ENCODE measurements around the gene HOXB7.

The HOXB7 gene

GRCh38 chr17:48613862-48614694 is 3.3 kb upstream of the HOXB7 start:
- Histone ChIP-seq H3K27me3 (ENCODE audit: low read depth) (peaks cover 53% of the 10 kb centered on the region), H3K4me3 (no peak overlapping the region), H3K36me3 (replicated peaks) (no peaks in the 10 kb centered on the region), H3K4me1 (peaks cover 2% of the 10 kb centered on the region; the same call in 1 of the 2 replicates), H3K9me3 (no peaks in the 10 kb centered on the region)
- DNase-seq (ENCODE audit: low spot score in 2 of 2), result no peak
- in situ Hi-C loops (cut with MboI; ENCODE audit: low sequenced_read_pairs), result no loop called here

GRCh38 chr17:48612854-48613691 is 2.3 kb upstream of the HOXB7 start:
- peaks cover 2% of the 10 kb centered on the region; the same call in 1 of the 2 replicates for H3K4me1 ChIP-seq
- no peaks in the 10 kb centered on the region for H3K36me3 ChIP-seq (replicated peaks)
- H3K9me3 ChIP-seq, result no peaks in the 10 kb centered on the region
- peaks cover 44% of the 10 kb centered on the region for H3K27me3 ChIP-seq (ENCODE audit: low read depth)
- peak overlapping the region; percentile 27 for H3K4me3 ChIP-seq
- DNase-seq (ENCODE audit: low spot score in 2 of 2), result peak; percentile 47 to 70
- in situ Hi-C loops (cut with MboI; ENCODE audit: low sequenced_read_pairs), result no loop called here

GRCh38 chr17:48612456-48612853 is 1.6 kb upstream of the HOXB7 start:
- Histone ChIP-seq H3K4me3 (peak overlapping the region; percentile 27), H3K36me3 (replicated peaks) (no peaks in the 10 kb centered on the region), H3K4me1 (peaks cover 2% of the 10 kb centered on the region; the same call in 1 of the 2 replicates), H3K27me3 (ENCODE audit: low read depth) (peaks cover 38% of the 10 kb centered on the region), H3K9me3 (no peaks in the 10 kb centered on the region)
- DNase-seq (ENCODE audit: low spot score in 2 of 2), result peak; percentile 53 to 58
- in situ Hi-C loops (cut with MboI; ENCODE audit: low sequenced_read_pairs), result no loop called here

GRCh38 chr17:48611681-48612455 is 1.1 kb upstream of the HOXB7 start:
- DNase-seq (ENCODE audit: low spot score in 2 of 2), result peak in 1 of 2 experiments; percentile 71
- Histone ChIP-seq H3K36me3 (replicated peaks) (no peaks in the 10 kb centered on the region), H3K27me3 (ENCODE audit: low read depth) (peaks cover 32% of the 10 kb centered on the region), H3K4me1 (peaks cover 2% of the 10 kb centered on the region; the same call in 1 of the 2 replicates), H3K9me3 (no peaks in the 10 kb centered on the region), H3K4me3 (no peak overlapping the region)
- in situ Hi-C loops (cut with MboI; ENCODE audit: low sequenced_read_pairs), result no loop called here

- no peaks in the 10 kb centered on the region for H3K9me3 ChIP-seq
- H3K4me1 ChIP-seq, result peaks cover 2% of the 10 kb centered on the region; the same call in 1 of the 2 replicates
- H3K4me3 ChIP-seq, result no peak overlapping the region
- no peaks in the 10 kb centered on the region for H3K36me3 ChIP-seq (replicated peaks)
- peaks cover 25% of the 10 kb centered on the region for H3K27me3 ChIP-seq (ENCODE audit: low read depth)
- in situ Hi-C loops (cut with MboI; ENCODE audit: low sequenced_read_pairs), result no loop called here
- no peak for DNase-seq (ENCODE audit: low spot score in 2 of 2)
Observed at GRCh38 chr17:48611213-48611612, 396 bp upstream of the HOXB7 start.

- no peak for DNase-seq (ENCODE audit: low spot score in 2 of 2)
- no peak overlapping the region for H3K4me3 ChIP-seq
- H3K9me3 ChIP-seq, result no peaks in the 10 kb centered on the region
- H3K36me3 ChIP-seq (replicated peaks), result no peaks in the 10 kb centered on the region
- peaks cover 2% of the 10 kb centered on the region; the same call in 1 of the 2 replicates for H3K4me1 ChIP-seq
- peaks cover 16% of the 10 kb centered on the region for H3K27me3 ChIP-seq (ENCODE audit: low read depth)
- in situ Hi-C loops (cut with MboI; ENCODE audit: low sequenced_read_pairs), result no loop called here
Observed at GRCh38 chr17:48609759-48610281, 997 bp downstream of the HOXB7 start.

GRCh38 chr17:48609033-48609432 is 1.8 kb downstream of the HOXB7 start:
- peaks cover 2% of the 10 kb centered on the region; the same call in 1 of the 2 replicates for H3K4me1 ChIP-seq
- DNase-seq (ENCODE audit: low spot score in 2 of 2), result no peak
- H3K36me3 ChIP-seq (replicated peaks), result no peaks in the 10 kb centered on the region
- H3K4me3 ChIP-seq, result no peak overlapping the region
- H3K9me3 ChIP-seq, result no peaks in the 10 kb centered on the region
- in situ Hi-C loops (cut with MboI; ENCODE audit: low sequenced_read_pairs), result no loop called here
- peaks cover 16% of the 10 kb centered on the region for H3K27me3 ChIP-seq (ENCODE audit: low read depth)

- H3K4me3 ChIP-seq, result no peak overlapping the region
Observed at GRCh38 chr17:48608494-48608834, 2.4 kb downstream of the HOXB7 start.

GRCh38 chr17:48606892-48607614 is 3.8 kb downstream of the HOXB7 start:
- H3K9me3 ChIP-seq, result no peaks in the 10 kb centered on the region
- H3K4me3 ChIP-seq, result no peak overlapping the region
- peaks cover 2% of the 10 kb centered on the region; the same call in 1 of the 2 replicates for H3K4me1 ChIP-seq
- H3K36me3 ChIP-seq (replicated peaks), result no peaks in the 10 kb centered on the region
- in situ Hi-C loops (cut with MboI; ENCODE audit: low sequenced_read_pairs), result no loop called here
- DNase-seq (ENCODE audit: low spot score in 2 of 2), result no peak
- peaks cover 19% of the 10 kb centered on the region for H3K27me3 ChIP-seq (ENCODE audit: low read depth)

More at GRCh38 chr17:48608494-48608834, 2.4 kb downstream of the HOXB7 start:
- peaks cover 2% of the 10 kb centered on the region; the same call in 1 of the 2 replicates for H3K4me1 ChIP-seq
- in situ Hi-C loops (cut with MboI; ENCODE audit: low sequenced_read_pairs), result no loop called here
- H3K9me3 ChIP-seq, result no peaks in the 10 kb centered on the region
- H3K27me3 ChIP-seq (ENCODE audit: low read depth), result peaks cover 14% of the 10 kb centered on the region
- DNase-seq (ENCODE audit: low spot score in 2 of 2), result no peak
- no peaks in the 10 kb centered on the region for H3K36me3 ChIP-seq (replicated peaks)

GRCh38 chr17:48605991-48606891 is 4.6 kb downstream of the HOXB7 start:
- no peak for DNase-seq (ENCODE audit: low spot score in 2 of 2)
- in situ Hi-C loops (cut with MboI; ENCODE audit: low sequenced_read_pairs), result no loop called here
- Histone ChIP-seq H3K4me1 (no peaks in the 10 kb centered on the region; the same call in 1 of the 2 replicates), H3K4me3 (no peak overlapping the region), H3K9me3 (no peaks in the 10 kb centered on the region), H3K27me3 (ENCODE audit: low read depth) (peaks cover 27% of the 10 kb centered on the region), H3K36me3 (replicated peaks) (no peaks in the 10 kb centered on the region)

GRCh38 chr17:48605409-48605919 is 5.4 kb downstream of the HOXB7 start:
- no peak for DNase-seq (ENCODE audit: low spot score in 2 of 2)
- Histone ChIP-seq H3K4me3 (no peak overlapping the region), H3K36me3 (replicated peaks) (no peaks in the 10 kb centered on the region), H3K9me3 (no peaks in the 10 kb centered on the region), H3K27me3 (ENCODE audit: low read depth) (peaks cover 29% of the 10 kb centered on the region), H3K4me1 (no peaks in the 10 kb centered on the region; the same call in 1 of the 2 replicates)
- in situ Hi-C loops (cut with MboI; ENCODE audit: low sequenced_read_pairs), result no loop called here

Data from HAP-1 (cell line).